T-helper 2 cell treated with Interferon-gamma antibody and Interleukin-4, amounts not matched to agents 100 ng/mL and 5 ng/mL, for 36 hours (primary cell): ENCODE data around the gene KARS1. TPM values are rescaled to one million over a fixed set of nuclear protein-coding genes. Genes with fewer than 3 reads are reported as not detected.

Source experiments
- intact Hi-C: fragments of 100-400 bp; cut with micrococcal nuclease; formaldehyde crosslinking; loops from one replicate; pipeline ENCODE4 v1.15.1; 2023
- total RNA-seq: library from RNA; stranded (reverse); gene quantifications from 2 replicates; pipeline ENCODE4 v1.2.3, GENCODE V29; 2022

KARS1 gene
- total RNA-seq, result 198 and 199 TPM in 2 replicates

DNA sequence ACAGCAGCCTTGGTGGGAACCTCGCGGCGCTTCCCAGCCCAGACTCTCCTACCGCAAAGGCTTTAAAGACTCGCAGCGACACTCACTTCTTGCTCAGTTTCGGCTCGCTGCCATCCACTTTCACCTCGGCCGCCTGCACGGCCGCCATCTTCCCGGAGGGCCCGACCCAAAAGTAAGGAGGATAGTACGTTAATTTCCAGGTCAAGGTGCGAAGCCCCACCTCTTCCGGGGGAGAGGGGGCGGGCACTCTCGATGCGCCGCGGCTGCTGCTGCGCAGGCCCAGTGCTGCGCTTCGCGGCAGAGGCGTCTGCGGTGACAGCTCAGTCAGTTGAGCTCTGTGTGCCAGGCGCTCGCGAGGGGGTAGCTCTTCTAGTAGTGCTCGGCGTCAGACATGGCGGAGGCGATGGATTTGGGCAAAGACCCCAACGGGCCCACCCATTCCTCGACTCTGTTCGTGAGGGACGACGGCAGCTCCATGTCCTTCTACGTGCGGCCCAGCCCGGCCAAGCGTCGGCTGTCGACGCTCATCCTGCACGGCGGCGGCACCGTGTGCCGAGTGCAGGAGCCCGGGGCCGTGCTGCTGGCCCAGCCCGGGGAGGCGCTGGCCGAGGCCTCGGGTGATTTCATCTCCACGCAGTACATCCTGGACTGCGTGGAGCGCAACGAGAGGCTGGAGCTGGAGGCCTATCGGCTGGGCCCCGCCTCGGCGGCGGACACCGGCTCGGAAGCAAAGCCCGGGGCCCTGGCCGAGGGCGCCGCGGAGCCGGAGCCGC lies at the start of gene KARS1, which contains the start of gene TERF2IP:
KARS1 (minus strand) TSS at position 174 of the 773 bp plus-strand sequence; CDS start at position 148, 26 bp downstream.
TERF2IP (plus strand) TSS at position 282 of the 773 bp plus-strand sequence; CDS start at position 392, 110 bp downstream.
- intact Hi-C loops, result loop anchor here (1.0 to 10.0 kb wide), 12 partner anchors 24 to 1543 kb away; partner anchors contain the start of genes ADAT1, CFDP1, GABARAPL2 and PSMD7

GRCh38 chr16:75695708-75696107 lies 48.2 kb upstream of the KARS1 start:
- intact Hi-C loops, result no loop called here

DNA sequence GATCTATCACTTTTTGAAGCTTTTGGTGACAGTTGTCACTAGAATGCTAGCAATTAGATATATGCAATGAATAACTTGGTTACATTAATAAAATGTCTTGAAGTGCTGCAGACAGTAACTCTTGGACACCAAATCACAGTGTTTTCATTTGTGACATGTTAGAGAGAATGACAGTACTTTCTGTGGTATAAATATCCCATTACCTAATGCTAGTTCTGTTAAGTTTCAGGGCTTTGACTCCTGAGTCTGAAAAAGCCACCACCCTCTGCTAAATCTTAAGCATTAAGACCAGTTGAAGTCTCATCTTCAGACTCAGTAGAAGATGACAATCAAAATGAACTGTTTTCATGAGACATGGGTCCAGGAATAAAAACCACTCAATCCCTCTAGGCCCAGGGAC lies 39.9 kb upstream of the KARS1 start:
- intact Hi-C loops, result no loop called here

- intact Hi-C loops, result no loop called here
Observed at GRCh38 chr16:75682308-75682707, 34.8 kb upstream of the KARS1 start.

- intact Hi-C loops, result no loop called here
Observed at GRCh38 chr16:75679366-75679765, 31.9 kb upstream of the KARS1 start.

- intact Hi-C loops, result no loop called here
Observed at GRCh38 chr16:75676909-75677308, 29.4 kb upstream of the KARS1 start, which contains the start of gene CPHXL2. TSS of gene CPHXL2 (minus strand) at chr16:75677009. CDS start at chr16:75676999, 10 bp downstream.

GRCh38 chr16:75667503-75667902 lies 20.0 kb upstream of the KARS1 start:
- intact Hi-C loops, result no loop called here

DNA sequence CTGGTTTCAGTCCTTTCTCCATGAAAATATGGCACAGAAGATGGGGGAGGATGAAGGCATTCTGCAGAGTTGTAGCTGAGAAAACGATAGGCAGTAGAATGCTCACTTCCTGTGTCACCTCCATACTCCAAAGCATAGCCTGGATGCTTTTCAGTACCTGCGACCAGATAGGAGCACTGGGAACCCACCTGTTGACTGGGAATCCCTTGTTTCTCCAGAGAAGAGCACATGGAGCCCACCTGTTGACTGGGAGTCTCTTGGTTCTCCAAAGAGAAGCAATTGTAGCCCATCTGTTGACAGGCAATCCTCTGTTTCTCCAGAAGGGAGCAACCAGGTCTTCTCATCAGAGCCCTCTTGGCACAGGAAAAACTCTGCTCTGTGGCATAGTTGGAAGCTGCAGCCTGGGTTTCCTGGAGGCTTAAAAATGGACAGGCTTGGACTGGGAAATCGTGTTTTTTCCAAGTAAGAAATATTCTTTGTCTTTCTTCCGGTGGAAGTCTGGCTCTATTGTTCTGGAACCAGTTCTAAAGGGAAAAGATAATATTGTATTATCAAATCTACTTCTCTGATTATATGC lies 13.3 kb upstream of the KARS1 start:
- intact Hi-C loops, result no loop called here

- intact Hi-C loops, result no loop called here
Observed at GRCh38 chr16:75660321-75660720, 12.9 kb upstream of the KARS1 start.

DNA sequence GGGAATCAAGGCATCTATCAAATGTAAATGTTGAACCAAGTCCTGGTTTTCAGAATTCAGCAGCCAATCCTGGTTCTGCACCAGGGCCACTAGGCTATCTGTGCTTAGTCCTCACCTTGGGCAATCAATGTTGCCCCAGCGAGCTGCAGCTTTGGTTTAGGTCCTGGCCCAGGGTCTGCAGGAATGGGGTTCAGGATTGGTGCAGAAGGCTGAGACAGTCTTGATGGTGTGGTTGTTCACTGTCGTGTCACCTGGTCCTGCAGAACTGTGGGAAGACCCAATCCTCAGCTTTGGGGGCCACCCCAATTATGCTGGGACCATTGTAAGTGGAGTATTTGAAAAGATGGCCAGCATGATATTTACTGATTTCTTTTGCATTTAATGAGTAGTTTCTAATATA lies 10.7 kb upstream of the KARS1 start:
- intact Hi-C loops, result no loop called here

DNA sequence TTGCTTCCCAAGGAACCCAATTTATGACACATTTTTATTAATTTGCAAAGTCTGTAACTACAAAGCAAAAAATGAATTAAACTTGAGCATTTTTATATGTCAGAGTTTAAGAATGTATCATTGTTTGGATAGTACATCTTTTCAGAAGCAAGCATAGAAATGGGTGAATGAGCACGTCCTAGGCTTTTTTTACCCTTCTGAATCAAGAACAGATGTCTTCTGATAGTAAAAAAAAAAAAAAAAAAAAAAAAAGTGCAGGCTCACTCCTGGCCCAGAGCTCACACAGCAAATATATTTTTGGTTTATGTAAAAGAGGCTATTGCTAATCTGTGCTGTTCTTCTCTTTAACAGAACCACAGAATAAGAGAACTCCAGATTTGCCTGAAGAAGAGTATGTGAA lies 6.5 kb upstream of the KARS1 start:
- intact Hi-C loops, result no loop called here

GRCh38 chr16:75648265-75649076 lies 1.0 kb upstream of the KARS1 start:
- intact Hi-C loops, result loop anchor here (1.0 to 10.0 kb wide), 4 partner anchors 184 to 982 kb away; partner anchors contain the start of genes CFDP1, RFWD3, TMEM170A and WDR59

GRCh38 chr16:75647112-75647491 lies 363 bp downstream of the KARS1 start:
- intact Hi-C loops, result loop anchor here (1.0 to 10.0 kb wide), 9 partner anchors 24 to 1543 kb away; partner anchors contain the start of genes ADAT1, GABARAPL2, PSMD7 and TMEM231

DNA sequence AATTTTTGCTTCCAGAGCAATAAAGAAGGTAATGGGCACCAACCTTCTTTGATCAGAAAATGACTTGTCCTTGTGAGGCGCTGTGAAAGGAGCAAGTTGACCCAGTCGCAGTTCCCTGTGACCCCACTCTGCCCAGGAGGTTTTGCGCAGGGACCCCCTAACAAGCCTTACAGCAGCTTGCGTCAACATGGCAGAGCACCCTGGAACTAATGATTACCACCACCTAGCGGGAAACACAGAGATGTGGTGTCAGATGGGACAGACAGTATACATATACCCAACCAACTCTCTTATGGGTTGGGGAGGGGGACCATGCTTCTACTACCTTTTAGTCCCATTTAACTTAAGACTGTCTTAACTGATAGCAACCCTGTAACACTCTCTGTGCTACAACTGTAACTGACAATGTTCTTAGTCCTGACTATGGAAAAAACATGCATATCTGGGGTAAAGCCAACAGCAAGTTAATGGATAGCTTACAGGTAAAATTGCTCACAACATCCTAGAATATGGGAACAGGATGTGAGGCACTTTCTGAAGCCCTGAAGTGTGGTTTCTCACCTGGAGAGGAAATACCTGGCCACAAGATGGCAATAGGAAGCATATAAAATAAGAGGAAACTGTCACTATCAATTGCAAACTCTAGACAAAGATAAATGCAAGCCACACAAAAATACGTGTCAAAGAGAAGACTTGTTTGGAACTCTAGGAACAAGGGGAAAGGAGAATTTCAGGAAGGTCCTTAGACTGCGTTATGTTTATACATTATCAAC lies 3.0 kb downstream of the KARS1 start:
- intact Hi-C loops, result loop anchor here (10.0 kb wide), 1 partner anchor 660 kb away; the partner anchor contains the start of gene WDR59

DNA sequence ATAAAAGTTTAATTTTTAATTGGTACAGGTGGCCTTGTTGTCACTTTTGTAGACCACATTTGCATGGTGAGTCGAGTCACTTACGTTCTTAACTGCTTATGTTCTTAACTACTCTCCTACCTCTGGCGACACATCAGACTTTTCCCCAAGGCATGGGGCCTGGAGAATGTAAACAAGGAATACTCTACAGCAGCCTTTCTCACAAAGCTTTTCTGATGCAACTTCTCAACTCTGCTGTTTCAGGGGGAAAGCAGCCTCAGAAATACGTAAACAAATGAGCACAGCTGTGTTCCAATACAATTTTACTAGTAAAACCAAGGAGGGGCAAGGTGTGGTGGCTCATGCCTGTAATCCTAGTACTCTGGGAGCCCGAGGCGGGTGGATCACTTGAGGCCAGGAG lies 6.9 kb downstream of the KARS1 start:
- intact Hi-C loops, result loop anchor here (10.0 kb wide), 1 partner anchor 656 kb away; the partner anchor contains the start of gene WDR59

DNA sequence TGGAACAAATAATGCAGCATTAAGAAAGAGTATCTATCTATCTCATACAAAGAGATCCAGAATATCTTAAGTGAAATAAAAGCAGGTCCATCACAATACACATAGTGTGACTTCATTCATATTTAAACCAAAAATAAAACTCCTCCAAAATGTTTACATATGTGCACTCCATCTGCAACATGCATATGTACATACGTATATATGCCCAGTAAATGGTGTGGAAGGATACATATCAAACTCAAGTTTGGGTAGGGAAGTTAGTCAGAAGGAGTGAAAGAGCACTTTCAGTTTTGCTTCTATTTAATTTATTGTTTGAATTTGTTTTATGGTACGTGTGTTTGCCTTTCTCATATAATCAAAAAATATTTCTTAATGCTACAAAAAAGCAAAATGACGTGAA lies 12.4 kb downstream of the KARS1 start:
- intact Hi-C loops, result no loop called here

GRCh38 chr16:75632857-75633256 lies 14.6 kb downstream of the KARS1 start:
- intact Hi-C loops, result no loop called here

- intact Hi-C loops, result no loop called here
Observed at GRCh38 chr16:75630052-75630451, 17.4 kb downstream of the KARS1 start.

GRCh38 chr16:75629132-75629531 lies 18.3 kb downstream of the KARS1 start:
- intact Hi-C loops, result no loop called here

- intact Hi-C loops, result no loop called here
Observed at GRCh38 chr16:75628351-75628750, 19.1 kb downstream of the KARS1 start.

DNA sequence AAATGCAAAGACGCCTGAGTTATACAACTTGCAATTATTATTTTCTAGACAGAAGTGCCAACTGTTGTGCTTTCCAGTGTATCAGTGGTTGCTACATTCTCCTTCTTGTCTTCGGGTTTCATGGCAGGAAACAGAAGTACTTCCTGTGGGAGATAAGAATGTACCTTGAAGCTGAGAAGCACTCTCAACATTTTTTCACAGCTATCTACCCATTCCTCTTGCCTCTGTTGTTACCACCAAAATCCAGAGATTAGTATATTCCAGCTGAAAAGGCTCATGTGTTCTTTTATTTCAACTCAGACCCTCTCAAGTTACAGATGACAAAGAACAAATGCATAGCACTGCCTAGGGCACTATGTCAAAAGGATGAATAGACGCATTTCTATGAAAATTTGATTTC lies 19.6 kb downstream of the KARS1 start:
- intact Hi-C loops, result no loop called here
